ENCODE results near the gene CEP72. TPM values are rescaled to one million over a fixed set of nuclear protein-coding genes. Genes with fewer than 3 reads are reported as not detected.
A peak's percentile ranks its signal among the peaks of the same experiment; 100 is the strongest.

Gene CEP72
- total RNA-seq, 1 experiment from 2014 or later = 24.8 TPM

DNA sequence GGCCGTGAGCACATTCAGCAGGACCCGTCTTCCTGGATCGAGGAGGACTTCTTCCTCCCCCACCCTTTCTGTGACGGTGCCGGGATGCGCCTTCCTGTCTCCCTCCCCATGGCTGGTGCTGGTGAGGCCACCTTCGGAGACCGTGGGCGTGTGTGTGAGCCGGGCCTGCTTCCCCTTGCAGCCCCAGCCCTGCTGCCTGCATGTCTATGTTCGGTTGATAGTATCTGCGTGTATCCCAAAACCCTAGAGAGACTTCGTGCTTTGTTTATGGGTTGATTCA lies 12.8 kb downstream of the CEP72 start:
- Histone ChIP-seq H2AFZ (ENCODE audit: low read length) (no peak overlapping the region), H2BK20ac (ENCODE audit: low read depth, low read length, poor library complexity, severe bottlenecking) (no peak overlapping the region), H4K8ac (replicated peaks; ENCODE audit: insufficient read length, low read depth, low read length) (no peak overlapping the region), H3K4ac (ENCODE audit: low read depth, low read length) (no peak overlapping the region), H4K91ac (ENCODE audit: insufficient read length, low read depth, low read length) (no peak overlapping the region), H3K79me1 (ENCODE audit: insufficient read depth, low read depth, low read length, poor library complexity, severe bottlenecking) (no peaks in the 10 kb centered on the region), H3K56ac (ENCODE audit: insufficient read length, low read depth, low read length) (no peak overlapping the region), H3K23ac (ENCODE audit: insufficient read length, low read depth, low read length) (no peak overlapping the region), H3T11ph (ENCODE audit: low read length) (no peak overlapping the region), H2BK15ac (ENCODE audit: low read depth, low read length) (no peak overlapping the region), H3K4me2 (ENCODE audit: insufficient read depth, insufficient read length, low read length) (no peak overlapping the region), H3K18ac (ENCODE audit: insufficient read length, low read depth, low read length) (no peak overlapping the region), H2BK5ac (ENCODE audit: insufficient read length, low read length) (no peak overlapping the region), H3K27ac (ENCODE audit: insufficient read length, low read depth, low read length) (no peak overlapping the region), H4K20me1 (ENCODE audit: control insufficient read depth, insufficient read depth, insufficient read length) (no peaks in the 10 kb centered on the region), H3K4me1 (ENCODE audit: insufficient read depth, low read length) (no peaks in the 10 kb centered on the region), H3K27me3 (ENCODE audit: insufficient read depth, low read length) (no peaks in the 10 kb centered on the region), H4K5ac (ENCODE audit: insufficient read length, low read depth, low read length) (no peak overlapping the region), H2BK120ac (ENCODE audit: low read depth, low read length, poor library complexity, severe bottlenecking) (no peak overlapping the region), H3K9me3 (ENCODE audit: control insufficient read depth, low read depth, low read length) (no peaks in the 10 kb centered on the region), H3K79me2 (ENCODE audit: insufficient read depth, low read length) (no peaks in the 10 kb centered on the region), H2BK12ac (ENCODE audit: insufficient read length, low read depth, low read length) (no peak overlapping the region), H3K9ac (ENCODE audit: extremely low read depth, insufficient read length, low read length) (no peak overlapping the region), H2AK5ac (ENCODE audit: insufficient read length, low read length) (no peak overlapping the region), H3K14ac (ENCODE audit: insufficient read depth, low read length) (no peak overlapping the region), H3K23me2 (ENCODE audit: insufficient read length, low read depth, low read length, poor library complexity, severe bottlenecking) (no peaks in the 10 kb centered on the region)
- WGBS (ENCODE audit: extremely low coverage, insufficient read length, low lambda C conversion rate) = no CpG with 5 or more reads among the region's 13 CpGs
- Mint-ChIP-seq H3K27me3 (ENCODE audit: low read depth) (no peaks in the 10 kb centered on the region), H3K4me1 (no peaks in the 10 kb centered on the region), H3K36me3 (ENCODE audit: insufficient read depth in 1 of 3, low read depth in 3 of 3) (peaks cover 43 to 75% (median 73%) of the 10 kb centered on the region in 3 experiments; a peak in 6 of 7 replicates), H3K9me3 (no peaks in the 10 kb centered on the region), H3K4me3 (no peak overlapping the region; a peak in 1 of 5 replicates), H3K27ac (0 out of 7 replicates have a peak overlapping the region, but pooled peaks of 1 of the 3 experiments have one; percentile 59)
- no peak for DNase-seq
- no peak for TF ChIP-seq CTCF (conservative IDR thresholded peaks at IDR 0.05)

Data from H9 (cell line).